Fibroblast of upper back skin (primary cell): ENCODE measurements around the gene TRIM46.
"Not testable (repeated sequence)": the region's sequence is repeated elsewhere in the genome, so short reads cannot be mapped to it uniquely, and the experiment has no call there.

Source experiments
- DNase-seq: peaks from one replicate; pipeline ENCODE4 v3.0.0-alpha.2; 2013

TRIM46 gene

DNA sequence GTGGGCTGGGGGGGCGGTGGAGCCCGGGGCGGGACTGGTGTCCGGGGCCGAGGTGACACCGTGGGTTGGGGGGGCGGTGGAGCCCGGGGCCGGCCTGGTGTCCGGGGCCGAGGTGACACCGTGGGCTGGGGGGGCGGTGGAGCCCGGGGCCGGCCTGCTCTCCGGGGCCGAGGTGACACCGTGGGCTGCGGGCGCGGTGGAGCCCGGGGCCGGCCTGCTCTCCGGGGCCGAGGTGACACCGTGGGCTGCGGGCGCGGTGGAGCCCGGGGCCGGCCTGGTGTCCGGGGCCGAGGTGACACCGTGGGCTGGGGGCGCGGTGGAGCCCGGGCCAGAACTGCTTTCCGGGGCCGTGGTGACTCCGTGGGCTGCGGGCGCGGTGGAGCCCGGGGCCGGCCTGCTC is 16.3 kb downstream of the TRIM46 start:
- DNase-seq = not testable (repeated sequence)

DNA sequence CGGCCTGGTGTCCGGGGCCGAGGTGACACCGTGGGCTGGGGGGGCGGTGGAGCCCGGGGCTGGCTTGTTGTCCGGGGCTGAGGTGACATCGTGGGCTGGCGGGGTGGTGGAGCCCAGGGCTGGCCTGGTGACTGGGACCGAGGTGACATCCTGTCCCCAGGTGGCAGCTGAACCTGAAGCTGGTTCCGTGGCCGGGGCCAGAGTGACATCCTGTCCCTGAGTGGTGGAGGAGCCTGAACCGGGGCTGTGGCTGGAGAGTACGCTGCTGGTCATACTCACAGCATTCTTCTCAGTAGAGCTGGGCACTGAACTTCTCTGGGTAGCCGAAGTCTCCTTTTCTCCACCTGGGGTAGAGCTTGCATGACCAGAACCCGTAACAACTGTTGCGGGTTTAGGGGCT is 18.3 kb downstream of the TRIM46 start:
- DNase-seq = no peak

DNA sequence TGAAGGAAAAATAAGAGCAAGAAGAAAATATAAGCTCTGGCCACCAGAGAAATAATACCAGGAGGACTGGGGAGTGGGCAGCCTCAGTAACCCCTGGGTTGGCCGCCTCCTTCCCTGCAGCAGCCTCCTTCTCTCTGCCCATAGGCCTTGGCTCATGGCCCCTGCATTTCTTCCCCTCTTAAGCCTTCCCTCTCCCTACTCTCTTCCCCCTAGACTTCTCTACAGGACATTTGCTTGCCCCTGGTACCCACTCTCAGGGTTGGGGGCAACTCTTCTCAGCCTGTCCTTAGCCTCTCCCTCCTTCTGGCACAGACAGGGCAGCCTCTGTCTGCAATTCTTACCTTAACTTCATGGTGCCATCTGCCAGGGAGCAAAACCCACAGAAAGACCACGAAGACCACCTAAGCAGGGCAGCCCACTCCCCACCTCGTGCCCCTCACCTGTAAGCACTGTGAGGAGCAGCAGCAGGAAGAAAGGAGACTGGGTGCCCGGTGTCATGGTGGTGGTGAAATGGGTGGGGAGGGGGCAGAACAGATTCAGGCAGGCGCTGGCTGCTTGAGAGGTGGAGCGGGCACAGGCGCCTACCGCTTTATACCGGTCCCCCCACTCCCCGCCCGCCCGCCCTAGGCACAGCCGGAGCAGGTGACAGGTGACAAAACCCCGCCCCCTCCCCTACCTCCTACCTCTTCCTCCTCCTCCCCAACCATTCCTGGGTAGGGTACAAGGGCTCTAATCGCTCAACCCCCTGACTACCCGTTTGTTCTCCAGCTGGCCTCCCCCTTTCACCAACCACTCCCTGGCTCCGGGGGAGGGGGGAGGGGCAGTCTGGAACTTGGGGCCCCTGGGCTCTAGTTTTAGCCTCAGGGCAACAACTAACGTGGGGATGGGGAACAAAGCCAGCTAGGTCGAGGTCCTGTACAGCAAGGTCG is 19.0 kb downstream of the TRIM46 start:
- no peak for DNase-seq

DNA sequence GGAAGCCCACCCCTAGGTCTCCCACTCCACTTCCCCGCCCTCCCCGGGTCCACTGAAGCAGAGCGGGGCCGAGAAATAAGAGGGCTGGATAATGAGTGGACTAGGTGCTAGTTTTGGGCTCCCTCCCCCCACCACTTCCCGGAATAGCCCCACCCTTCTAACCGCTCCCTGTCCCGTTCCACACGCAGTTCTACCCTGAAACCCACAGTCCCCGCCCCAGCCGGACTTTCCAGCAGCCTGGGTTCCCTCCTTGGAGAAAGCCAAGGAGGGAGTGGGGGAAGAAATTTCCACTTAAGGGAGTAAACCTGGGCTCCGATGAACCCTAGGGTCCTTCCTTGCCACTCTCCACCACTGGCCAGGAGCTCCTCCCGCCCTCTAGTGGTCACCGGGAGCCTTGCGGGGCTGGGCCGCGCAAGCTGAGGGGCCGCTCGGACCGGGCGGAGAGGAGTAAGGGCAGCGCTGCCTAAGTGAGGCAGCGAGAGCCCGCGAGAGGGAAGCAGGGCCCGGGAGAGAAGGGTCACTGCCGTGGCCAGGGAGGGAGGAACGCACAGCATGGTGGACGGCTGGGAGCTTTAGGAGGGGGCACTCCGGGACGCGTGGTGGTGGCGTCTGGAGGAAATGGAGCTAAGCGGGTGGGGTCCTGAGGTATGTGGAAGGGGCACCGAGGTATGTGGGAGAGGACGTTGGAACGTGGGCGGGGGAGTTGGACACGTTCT is 19.8 kb downstream of the TRIM46 start:
- DNase-seq = peak; percentile 89

DNA sequence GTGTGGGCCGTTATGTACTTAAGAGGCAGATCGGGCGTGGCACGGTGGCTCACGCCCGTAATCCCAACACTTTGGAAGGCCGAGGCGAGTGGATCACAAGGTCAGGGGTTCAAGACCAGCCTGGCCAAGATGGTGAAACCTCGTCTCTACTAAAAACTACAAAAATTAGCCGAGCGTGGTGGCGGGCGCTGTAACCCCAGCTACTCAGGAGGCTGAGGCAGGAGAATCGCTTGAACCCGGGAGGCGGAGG is 20.3 kb downstream of the TRIM46 start:
- not testable (repeated sequence) for DNase-seq

DNA sequence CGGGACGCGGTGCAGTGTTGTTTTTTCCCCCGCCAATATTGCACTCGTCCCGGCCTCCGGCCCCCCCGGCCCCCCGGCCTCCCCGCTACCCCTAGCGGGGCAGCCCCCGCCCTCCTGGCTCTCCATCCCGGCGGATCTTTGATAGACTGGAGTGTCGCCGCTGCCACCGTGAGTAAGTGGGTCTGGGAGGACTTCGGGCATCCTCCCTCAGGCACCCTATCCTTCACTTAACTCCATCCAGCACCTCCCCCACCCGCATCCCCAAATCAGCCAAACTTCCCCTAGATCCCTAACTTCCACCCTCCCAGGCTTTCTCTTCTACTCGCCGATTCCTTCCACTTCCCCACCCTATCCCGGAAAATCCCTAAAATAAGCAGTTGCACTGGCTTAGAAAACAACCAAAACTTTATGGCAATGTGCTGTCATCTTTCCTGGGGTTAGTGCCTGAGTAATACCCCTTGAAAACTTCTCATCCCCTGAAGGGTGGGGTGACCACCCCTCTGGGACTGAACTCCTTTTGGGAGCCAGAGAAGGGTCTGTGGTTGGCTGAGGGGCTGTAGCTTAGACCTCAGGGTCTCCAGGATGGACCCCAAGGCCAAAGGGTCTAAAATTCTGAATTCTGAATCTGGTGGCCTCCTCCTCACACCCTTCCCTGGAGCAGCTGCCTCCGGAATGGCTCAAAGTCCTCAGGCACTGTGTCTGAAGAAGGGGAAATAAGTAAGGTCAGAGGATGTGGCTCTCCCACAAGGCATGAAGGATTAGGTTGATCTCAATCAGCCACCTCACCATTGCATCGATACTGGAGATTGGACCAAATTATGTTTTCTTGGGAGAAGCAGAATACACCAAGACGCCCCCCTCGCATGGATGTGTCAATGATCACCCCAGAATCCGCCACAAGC is 21.8 kb downstream of the TRIM46 start:
- DNase-seq = no peak

DNA sequence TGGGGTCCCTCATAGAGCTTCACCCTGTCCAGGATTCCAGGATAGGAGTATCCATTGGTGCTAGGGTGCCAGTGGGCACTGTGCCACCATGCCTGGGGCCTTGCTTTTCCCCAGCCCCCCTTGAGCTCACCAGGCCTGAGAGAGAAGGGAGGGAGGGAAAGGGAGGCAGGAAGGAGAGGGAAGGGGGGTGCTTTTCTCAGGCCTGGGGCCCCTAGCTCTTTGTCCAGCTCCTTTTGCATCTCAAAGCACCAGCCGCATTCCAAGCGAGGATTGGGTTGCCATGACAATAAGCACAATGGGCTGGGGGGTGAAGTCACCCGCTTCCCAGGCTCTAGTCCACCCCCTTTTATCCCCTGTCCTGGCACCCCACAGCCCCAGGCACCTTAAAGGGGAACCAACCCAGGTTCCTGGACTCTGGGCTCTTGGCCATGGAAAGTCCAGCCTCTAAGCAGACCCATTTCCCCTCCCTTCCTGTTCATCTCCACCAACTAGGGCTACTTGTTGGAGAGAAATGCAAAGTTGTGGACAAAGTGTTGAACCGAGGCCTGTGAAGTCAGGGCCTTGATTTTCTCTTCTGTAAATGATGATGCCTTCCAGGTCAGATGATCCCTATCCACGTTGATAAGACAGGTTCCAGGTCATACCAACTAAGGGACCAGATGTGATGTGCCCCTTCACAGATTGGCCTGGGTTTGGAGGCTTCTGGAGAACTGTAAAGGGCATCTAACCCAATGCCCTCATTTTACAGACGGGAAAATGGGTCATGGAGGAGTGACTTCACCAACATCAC is 22.6 kb downstream of the TRIM46 start:
- DNase-seq = no peak

DNA sequence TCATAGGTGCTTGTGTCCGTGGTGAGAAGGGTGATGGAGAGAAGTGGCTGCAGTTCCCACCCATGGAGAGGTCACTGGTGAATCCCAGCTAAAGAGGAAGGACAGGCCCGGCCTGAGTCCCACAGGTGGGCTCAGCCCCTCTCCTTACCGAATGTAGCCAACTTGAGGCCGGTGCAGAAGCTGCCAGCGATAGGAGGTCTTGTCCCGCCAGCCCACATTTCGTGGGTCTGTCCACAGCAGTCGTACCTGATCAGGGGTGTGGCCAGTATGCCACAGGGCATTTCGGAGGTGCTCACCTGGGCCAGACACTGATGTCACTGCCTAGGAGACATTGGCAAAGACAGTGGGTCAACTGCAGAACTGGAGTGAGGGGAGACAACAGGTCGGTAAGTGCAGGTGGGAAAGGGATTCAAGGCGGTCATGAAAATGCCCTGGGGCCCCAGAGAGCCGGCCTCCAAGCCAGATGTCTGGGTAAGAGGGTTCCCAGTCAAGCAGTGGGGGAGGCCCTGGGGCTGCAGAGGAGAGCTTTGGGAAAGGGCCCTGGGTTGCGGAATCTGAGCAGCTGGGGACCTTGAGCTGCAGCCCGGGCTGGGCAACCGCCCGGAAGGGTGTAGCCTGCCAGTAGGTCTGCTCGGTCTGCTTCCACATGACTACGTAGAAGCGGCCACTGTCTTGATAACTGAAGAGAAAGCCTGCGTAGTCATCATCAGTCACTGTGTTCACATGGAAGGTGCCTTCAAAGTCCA is 23.4 kb downstream of the TRIM46 start:
- DNase-seq = no peak

DNA sequence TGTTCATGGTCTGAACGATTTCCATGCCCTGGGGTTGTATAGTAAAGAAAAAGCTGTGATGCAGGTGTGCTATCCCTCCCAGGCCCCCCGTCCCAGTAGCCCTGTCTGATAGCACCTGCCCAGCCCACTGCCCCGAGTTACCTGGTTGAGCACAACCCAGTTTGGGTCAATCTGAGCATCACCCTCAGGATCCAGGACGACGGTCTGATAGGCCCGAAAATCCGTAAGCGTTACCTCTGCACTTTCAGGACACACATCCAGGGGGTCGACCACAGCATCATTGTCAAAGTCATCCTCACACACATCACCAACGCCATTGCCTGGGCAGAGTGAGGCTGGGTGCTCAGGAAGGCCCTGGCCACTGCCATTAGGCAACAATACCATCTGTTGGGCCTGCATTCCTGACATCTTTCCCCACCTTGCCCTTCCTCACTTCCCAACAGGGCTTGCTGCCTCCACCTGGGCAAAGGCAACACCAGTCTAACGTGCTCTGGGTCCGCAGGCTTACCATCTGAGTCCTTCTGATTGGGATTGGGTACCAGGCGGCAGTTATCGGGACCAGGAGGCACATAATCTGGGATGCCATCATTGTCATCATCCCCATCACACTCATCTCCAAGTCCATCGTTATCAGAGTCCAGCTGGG is 24.4 kb downstream of the TRIM46 start:
- DNase-seq = no peak

DNA sequence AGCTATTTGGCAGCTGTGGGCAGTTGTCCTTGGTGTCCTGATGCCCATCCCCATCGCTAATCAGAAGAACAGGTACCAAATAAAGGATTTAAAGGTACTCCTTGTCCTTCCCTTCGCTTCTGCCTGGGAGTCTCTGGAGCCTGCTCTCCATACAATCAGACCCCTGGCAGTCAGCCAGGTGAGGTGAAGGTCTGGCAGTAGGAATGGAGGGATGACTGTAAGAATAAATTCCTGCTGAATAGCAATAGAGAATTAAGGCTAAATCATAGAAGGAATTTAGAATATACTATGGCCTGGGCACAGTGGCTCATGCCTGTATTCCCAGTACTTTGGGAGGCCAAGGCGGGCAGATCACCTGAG is 24.9 kb downstream of the TRIM46 start:
- DNase-seq = no peak

DNA sequence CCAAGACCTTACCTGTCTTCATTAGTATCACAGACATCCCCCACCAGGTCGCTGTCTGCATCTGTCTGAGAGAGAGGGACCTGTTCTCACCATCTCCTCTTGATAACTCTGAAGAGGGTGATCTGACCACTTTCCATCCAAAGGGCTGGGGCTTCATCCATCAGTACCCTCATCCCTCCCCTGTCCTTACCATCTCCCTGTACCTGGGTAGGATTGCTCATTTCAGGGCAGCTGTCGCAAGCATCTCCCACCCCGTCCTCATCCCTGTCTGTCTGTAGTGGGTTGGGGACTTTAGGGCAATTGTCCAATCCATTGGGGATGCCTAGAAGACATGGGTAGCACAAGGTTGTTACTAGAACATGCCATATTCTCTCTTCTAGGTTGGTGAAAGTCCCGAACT is 26.1 kb downstream of the TRIM46 start:
- no peak for DNase-seq

DNA sequence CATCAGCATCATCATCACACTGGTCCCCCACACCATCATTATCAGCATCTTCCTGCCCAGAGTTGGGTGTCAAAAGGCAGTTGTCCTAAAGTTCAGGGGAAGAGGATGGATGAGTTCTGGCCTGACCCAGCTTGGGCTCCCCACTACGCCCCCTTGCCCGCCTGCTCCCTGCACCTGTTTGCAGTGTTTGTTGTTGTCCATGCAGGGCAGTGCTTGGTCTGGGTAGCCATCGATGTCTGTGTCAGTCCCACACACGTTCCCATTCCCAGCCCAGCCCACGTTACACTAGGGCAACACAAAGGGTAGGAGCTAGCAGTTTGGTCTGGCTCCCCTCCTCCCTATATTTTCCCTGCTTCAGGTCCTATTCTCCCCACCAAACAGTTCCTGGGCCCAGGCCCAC is 27.3 kb downstream of the TRIM46 start:
- DNase-seq = no peak

DNA sequence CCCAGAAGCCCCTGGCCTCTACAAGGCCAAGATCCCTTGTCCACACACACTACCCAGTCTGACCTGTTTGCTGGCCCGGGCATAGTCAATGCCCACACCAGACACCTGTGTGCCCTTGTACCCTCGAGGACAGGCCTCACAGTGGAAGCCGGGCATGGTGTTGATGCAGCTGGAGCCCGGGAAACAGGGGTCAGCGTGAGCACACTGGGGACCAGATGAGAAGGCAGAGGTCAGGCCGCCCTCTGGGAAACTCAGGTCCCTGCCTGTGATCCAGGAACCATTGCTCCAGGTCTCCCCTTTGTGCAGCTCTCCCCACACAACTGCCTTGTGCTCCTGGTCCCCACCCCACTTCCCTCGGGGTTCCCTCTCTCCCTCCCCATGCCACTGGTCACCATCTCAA is 28.5 kb downstream of the TRIM46 start:
- DNase-seq = no peak

DNA sequence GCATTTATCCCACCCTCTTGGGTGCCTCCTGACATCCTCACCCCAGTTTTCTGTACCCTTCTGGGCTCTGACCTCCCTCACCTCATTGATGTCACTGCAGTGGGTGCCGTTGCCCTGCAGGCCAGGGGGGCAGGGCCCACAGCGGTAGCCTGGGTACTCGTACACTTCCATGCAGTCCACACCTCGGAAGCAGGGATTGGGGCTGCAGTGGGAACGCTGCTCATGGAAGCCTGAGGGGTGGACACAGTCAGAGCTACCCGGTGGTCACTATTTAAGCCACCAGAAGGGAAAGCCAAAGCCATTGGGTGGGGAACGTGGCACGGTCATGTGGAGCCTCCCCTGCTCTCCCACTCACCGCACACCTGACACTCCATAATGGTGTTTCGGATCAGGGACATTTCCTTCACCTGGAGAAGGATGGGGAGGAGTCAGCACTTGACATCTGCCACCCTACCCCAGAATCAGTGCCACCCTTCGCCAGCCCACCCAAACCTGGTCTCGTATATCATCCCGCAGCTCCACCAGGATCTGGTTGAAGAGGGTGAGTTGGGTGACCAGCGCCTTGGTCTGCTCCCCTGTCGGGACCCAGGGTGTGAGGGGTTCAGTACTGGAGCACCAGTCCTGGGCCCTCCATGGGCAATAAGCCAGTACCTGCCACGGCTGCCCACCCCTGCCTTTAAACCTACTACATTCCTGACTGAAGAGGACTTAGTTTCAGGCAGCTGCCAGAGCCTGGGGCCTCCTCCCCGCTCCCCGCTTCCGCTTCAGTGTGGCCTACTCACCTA is 29.3 kb downstream of the TRIM46 start:
- DNase-seq = no peak

DNA sequence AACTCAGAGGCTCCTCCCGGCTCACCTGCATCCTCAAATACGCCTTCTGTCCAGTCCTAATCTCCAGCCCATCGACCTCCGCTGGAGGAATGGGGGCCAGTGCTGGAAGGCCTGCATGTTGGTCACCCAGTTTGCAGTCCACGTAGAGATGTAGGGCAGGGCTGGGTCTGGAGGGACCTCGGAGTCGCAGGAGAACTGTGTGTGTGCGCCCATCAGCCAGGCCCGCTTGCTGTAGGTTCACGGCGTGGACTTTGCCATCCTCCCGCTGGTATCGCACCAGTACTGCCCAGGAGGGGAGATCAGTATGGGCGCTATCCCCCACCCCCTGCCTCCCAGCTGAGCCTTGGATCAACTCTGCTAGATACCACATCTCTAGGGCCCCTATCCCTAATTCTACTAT is 31.4 kb downstream of the TRIM46 start:
- no peak for DNase-seq

DNA sequence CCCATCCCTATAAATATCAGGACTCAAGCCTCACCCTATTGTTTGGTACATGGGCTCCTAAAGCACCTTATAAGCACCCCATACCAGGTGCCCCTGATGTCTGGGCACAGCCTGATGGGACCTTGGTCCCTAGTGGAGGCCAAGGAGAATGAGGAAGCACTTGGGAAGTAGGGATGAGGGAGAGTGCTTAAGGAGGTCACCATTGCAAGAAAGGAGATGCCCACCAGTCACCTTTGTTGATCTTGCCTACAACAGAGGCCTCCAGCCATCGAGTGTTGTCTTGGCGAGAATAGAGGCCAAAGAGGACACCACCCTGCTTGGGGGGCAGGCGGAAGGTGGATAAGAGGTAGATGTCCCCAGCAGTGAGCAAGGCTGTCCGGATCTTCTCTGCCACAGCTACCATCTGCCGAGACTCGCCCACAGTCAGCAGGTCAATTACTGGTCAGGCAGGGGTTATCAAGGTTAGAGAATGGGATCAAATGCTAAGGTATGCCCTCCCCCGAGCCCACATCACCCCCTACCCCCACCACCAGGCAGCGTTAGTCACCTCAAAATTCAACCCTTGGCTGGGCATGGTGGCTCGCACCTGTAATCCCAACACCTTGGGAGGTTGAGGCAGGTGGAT is 32.4 kb downstream of the TRIM46 start:
- DNase-seq = no peak

DNA sequence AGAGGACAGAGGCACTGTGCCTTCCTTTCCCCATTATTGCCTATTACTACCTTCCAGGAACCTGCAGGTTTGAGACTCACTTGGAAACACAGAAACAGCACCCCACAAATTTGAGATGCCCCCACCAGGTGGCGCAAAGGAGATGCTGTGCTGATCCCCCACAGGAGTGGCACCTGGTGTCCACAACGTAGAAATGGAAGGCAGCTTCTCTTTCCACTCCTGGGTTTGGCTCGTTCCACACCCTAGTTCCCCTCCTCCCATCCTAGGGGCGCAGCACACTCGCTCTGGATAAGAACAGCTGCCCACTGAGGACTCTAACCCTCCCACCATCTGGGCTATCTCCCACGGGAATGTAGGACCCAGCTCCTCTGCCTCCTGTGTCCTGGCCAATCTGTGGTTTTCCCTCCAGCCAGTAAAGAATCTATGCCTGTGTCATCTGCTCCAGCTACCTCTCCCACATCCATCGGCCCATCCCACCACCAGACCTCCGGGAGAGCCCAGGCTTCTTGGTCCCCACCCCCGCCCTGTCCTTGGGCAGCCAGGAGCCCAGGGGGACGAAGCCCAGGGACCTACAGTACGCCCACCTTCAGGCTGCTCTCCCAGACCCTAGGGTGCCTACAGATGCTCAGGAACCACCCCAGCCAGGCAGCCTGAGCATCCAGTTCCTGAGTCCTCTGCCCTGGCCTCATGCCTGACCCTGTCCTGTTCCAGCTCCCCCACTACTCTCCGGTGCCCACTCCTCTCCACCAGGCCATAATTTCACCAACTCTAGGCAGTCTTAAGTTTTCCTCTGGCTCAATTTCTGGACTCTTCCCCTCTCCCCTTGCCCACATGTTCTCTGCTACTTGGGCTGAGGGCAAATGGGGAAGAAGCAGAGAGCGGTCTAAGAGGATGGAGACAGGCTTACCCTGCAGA is 33.5 kb downstream of the TRIM46 start:
- DNase-seq = peak; percentile 80

DNA sequence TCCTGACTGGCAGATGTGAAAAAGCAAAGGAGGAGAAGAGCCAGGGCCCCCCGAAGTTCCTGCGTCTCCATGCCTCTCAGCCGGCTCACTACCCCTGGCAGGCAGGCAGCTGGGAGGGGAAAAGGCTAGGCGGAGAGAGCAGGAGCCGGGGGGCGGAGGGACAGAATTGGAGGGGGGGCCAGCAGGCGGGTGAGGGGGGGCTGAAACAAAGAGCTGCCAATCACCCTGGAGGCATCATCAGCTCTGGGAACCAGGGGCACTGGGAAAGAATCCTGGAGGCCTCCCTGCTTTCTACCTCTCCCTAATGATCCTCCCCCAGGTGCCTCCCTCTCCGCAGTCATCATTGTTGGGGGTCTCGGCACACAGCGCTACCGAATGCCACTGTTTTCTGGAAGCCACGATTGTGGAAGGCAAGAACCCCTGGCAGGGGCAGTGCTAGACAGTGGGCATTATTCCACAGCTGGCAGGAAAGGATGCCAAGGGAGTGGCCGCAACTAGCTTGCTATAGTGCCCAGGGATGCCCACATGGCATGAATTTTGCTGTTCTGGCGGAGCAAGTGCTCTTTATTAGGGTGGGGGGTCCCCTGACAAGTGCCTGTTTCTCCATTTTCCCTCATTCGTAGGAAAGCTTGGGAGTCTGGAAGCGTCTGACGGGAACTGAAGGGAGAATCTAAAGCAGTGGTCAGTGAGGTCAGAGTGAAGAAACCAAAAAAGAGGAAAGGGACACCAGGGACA is 34.3 kb downstream of the TRIM46 start, which contains the start of gene THBS3:
Gene THBS3 (minus strand): TSS at position 92 of the 735 bp plus-strand sequence. CDS start 21 bp downstream, at position 71.
- peak; percentile 57 for DNase-seq
